ENCODE measurements around the gene SAP25.

DNA sequence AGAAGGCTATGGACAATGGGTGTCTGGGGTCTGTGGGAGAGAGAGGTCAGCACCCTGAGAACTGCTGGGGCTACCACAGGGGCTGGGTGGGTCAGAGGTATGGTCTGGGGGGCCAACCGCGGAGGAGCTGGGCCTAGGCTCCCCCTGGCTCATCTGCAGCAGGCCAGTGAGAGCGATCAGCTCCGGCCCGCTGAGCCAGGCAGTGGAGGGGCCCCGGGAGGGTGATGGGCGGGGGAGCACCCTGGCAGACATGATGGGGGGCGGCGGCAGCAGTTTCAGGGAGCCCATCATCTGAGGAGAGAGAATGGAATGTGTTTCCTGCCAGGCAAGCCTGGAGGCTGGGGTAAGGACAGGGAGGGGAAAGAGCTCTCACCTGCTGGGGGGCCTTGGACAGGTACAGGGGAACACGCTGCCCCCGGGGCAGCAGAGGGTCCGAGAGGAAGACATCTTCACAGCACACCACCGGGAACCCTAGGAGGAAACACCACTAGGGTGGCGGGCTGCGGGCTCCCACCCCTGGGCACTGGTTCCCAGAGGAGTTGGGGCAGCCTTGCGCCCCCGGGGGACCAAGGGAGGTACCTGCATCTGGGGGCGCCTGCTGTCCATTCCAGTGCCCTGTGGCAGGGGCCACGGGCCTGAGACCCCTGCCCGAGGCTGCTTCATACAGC lies 1.3 kb downstream of the SAP25 start:
- no peak for TF ChIP-seq CTCF (IDR thresholded peaks at IDR 0.05)
- no peak for TF ChIP-seq EZH2 (IDR thresholded peaks at IDR 0.05; ENCODE audit: borderline replicate concordance, insufficient read depth, low read depth, low read length, poor library complexity, severe bottlenecking)
